ENCODE data around the gene MAST1.

The MAST1 gene

DNA sequence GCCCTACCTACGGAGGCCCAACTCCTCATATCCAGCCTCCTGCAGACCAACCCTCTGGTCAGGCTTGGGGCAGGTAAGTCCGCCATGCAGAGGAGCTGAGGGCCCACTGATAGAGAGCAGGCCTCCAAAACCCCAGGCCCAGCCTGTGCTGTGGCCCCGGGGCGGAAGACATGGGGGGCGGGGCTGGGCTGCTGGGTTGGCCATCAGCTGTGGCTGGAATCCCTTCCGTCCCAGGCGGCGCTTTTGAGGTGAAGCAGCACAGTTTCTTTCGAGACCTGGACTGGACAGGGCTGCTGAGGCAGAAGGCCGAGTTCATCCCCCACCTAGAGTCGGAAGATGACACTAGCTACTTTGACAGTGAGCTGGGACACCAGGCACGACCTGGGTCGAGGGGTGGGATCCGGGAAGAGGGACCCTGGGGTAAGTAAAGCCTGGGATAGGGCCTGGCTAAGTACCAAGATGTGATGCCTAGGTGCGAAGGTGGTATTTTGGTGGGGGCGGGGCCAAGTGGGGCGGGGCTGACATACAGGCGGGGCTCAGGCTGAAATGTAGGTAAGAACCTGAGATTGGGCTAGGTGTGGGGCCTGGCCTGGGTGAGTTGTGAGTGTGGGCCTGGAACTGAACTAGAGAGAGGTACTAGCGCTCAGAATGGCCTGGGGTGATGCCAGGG is 27.6 kb downstream of the MAST1 start:
- no peak overlapping the region for H3K9ac ChIP-seq
- no peaks in the 10 kb centered on the region for H3K36me3 ChIP-seq (ENCODE audit: insufficient read depth)
- TF ChIP-seq, protein P1, sequence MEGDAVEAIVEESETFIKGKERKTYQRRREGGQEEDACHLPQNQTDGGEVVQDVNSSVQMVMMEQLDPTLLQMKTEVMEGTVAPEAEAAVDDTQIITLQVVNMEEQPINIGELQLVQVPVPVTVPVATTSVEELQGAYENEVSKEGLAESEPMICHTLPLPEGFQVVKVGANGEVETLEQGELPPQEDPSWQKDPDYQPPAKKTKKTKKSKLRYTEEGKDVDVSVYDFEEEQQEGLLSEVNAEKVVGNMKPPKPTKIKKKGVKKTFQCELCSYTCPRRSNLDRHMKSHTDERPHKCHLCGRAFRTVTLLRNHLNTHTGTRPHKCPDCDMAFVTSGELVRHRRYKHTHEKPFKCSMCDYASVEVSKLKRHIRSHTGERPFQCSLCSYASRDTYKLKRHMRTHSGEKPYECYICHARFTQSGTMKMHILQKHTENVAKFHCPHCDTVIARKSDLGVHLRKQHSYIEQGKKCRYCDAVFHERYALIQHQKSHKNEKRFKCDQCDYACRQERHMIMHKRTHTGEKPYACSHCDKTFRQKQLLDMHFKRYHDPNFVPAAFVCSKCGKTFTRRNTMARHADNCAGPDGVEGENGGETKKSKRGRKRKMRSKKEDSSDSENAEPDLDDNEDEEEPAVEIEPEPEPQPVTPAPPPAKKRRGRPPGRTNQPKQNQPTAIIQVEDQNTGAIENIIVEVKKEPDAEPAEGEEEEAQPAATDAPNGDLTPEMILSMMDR (conservative IDR thresholded peaks at IDR 0.05; ENCODE audit: low read depth, low read length): no peak
- no peak overlapping the region for H3K4me3 ChIP-seq (IDR thresholded peaks at IDR 0.05; ENCODE audit: insufficient read depth, low read depth, low read length)
- H3K4me1 ChIP-seq (ENCODE audit: low read depth, poor library complexity, severe bottlenecking): peaks cover 10% of the 10 kb centered on the region
- no peak overlapping the region for H3K27ac ChIP-seq
- H3K4me2 ChIP-seq: no peak overlapping the region
- H4K20me1 ChIP-seq (ENCODE audit: insufficient read depth): no peaks in the 10 kb centered on the region
- H3K79me2 ChIP-seq (ENCODE audit: insufficient read depth, low read depth): no peaks in the 10 kb centered on the region
- H3K27me3 ChIP-seq (ENCODE audit: insufficient read depth, low read depth): no peaks in the 10 kb centered on the region; the same call in 1 of the 2 replicates
- no peak overlapping the region for H2AFZ ChIP-seq (ENCODE audit: low read depth)

DNA sequence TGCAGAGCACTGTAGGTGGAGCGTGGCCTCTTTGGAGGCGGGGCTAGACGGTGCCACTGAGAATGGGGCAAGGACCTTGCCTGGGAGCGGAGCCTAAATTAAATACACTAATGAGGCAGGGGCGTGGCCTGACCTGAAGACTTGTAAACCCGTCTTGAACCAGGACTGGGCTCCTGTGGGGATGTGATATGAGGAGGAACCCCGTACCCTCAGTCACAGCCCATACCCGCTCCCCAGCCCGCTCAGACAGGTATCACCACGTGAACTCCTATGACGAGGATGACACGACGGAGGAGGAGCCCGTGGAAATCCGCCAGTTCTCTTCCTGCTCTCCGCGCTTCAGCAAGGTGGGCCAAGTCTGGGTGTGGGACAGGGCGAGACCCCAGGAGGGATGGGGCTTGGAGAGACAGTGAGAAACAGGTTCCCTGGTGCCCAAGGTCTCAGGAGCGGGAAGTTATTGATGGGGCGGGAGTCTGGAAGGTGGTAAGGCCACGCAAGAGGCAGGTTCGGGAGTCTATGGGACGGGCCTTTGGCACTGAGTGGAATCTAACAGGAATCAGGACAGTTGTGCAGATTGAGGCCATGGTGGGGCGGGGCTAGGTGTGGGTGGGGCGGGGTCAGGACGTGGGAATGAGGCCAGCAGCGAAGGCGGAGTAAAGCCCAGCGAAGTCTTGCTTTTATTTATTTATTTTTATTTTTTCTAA is 28.3 kb downstream of the MAST1 start:
- no peaks in the 10 kb centered on the region for H3K79me2 ChIP-seq (ENCODE audit: insufficient read depth, low read depth)
- no peak overlapping the region for H3K4me3 ChIP-seq (IDR thresholded peaks at IDR 0.05; ENCODE audit: insufficient read depth, low read depth, low read length)
- no peak overlapping the region for H3K9ac ChIP-seq
- H3K27ac ChIP-seq: no peak overlapping the region
- H4K20me1 ChIP-seq (ENCODE audit: insufficient read depth): no peaks in the 10 kb centered on the region
- peak overlapping the region; percentile 99; the same call in 1 of the 2 replicates for H2AFZ ChIP-seq (ENCODE audit: low read depth)
- H3K4me1 ChIP-seq (ENCODE audit: low read depth, poor library complexity, severe bottlenecking): peaks cover 10% of the 10 kb centered on the region
- H3K36me3 ChIP-seq (ENCODE audit: insufficient read depth): no peaks in the 10 kb centered on the region
- no peaks in the 10 kb centered on the region; the same call in 1 of the 2 replicates for H3K27me3 ChIP-seq (ENCODE audit: insufficient read depth, low read depth)
- H3K4me2 ChIP-seq: no peak overlapping the region
- TF ChIP-seq, protein P1 (conservative IDR thresholded peaks at IDR 0.05; ENCODE audit: low read depth, low read length): no peak

DNA sequence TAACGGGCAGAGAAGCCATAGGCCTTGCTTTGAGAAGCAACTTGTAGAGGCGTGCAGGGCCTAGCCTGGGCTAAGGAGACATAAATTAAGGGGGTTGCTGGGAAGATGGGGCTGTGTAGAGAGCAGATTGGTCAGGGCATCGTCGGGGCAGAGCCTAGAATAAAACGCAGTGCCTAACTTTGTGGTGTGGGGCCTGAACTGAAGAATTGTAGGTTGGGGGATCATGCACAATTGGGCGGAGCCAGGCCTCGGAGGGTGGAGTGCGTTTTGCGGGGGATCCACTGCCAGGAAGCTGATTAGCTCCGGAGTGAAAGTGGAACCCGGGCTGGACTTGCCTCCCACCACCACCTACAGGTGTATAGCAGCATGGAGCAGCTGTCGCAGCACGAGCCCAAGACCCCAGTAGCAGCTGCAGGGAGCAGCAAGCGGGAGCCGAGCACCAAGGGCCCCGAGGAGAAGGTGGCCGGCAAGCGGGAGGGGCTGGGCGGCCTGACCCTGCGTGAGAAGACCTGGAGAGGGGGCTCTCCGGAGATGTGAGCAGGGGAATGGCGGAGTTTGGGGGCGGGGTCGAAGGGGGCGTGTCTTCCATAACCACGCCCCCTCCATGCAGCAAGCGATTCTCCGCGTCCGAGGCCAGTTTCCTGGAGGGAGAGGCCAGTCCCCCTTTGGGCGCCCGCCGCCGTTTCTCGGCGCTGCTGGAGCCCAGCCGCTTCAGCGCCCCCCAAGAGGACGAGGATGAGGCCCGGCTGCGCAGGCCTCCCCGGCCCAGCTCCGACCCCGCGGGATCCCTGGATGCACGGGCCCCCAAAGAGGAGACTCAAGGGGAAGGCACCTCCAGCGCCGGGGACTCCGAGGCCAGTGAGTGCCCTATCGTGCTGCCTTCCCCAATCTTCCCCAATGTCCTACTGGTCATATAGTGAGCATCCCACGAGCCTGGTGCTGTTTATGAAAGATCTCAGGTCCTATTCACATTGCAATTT is 29.1 kb downstream of the MAST1 start:
- peak overlapping the region; percentile 94 for H3K4me2 ChIP-seq
- peaks cover 10% of the 10 kb centered on the region for H3K4me1 ChIP-seq (ENCODE audit: low read depth, poor library complexity, severe bottlenecking)
- TF ChIP-seq, protein P1 (conservative IDR thresholded peaks at IDR 0.05; ENCODE audit: low read depth, low read length): 0 out of 2 replicates have a peak, but pooled peaks have one; percentile 27
- peak overlapping the region; percentile 99 for H2AFZ ChIP-seq (ENCODE audit: low read depth)
- H4K20me1 ChIP-seq (ENCODE audit: insufficient read depth): no peaks in the 10 kb centered on the region
- no peaks in the 10 kb centered on the region for H3K36me3 ChIP-seq (ENCODE audit: insufficient read depth)
- 0 out of 2 replicates have a peak overlapping the region, but pooled peaks have one; percentile 26 for H3K27ac ChIP-seq
- no peaks in the 10 kb centered on the region; the same call in 1 of the 2 replicates for H3K27me3 ChIP-seq (ENCODE audit: insufficient read depth, low read depth)
- no peak overlapping the region for H3K4me3 ChIP-seq (IDR thresholded peaks at IDR 0.05; ENCODE audit: insufficient read depth, low read depth, low read length)
- H3K79me2 ChIP-seq (ENCODE audit: insufficient read depth, low read depth): no peaks in the 10 kb centered on the region
- peak overlapping the region; percentile 30; the same call in 1 of the 2 replicates for H3K9ac ChIP-seq

DNA sequence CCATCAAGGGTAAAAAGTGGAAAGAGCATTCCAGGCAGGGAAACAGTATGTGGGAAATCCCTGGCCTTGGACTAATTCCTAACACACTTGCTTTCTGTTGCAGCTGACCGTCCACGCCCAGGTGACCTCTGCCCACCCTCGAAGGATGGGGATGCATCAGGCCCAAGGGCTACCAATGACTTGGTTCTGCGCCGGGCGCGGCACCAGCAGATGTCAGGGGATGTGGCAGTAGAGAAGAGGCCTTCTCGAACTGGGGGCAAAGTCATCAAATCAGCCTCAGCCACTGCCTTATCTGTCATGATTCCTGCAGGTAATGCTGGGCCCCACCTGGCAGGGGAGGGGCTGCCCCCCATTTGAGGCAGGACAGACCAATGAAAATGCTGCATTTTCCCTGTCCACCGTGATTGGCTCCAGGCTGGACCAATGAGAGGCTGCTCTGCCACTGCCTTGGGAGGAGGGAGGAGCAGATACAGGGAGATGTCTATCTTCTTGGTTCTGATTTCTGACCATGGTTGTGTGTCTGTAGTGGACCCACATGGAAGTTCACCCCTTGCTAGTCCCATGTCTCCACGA is 30.3 kb downstream of the MAST1 start:
- TF ChIP-seq, protein P1 (conservative IDR thresholded peaks at IDR 0.05; ENCODE audit: low read depth, low read length): no peak
- H3K36me3 ChIP-seq (ENCODE audit: insufficient read depth): no peaks in the 10 kb centered on the region
- no peak overlapping the region for H3K27ac ChIP-seq
- H3K4me3 ChIP-seq (IDR thresholded peaks at IDR 0.05; ENCODE audit: insufficient read depth, low read depth, low read length): no peak overlapping the region
- no peak overlapping the region for H3K9ac ChIP-seq
- peaks cover 10% of the 10 kb centered on the region for H3K4me1 ChIP-seq (ENCODE audit: low read depth, poor library complexity, severe bottlenecking)
- H3K27me3 ChIP-seq (ENCODE audit: insufficient read depth, low read depth): no peaks in the 10 kb centered on the region
- no peaks in the 10 kb centered on the region for H4K20me1 ChIP-seq (ENCODE audit: insufficient read depth)
- H3K79me2 ChIP-seq (ENCODE audit: insufficient read depth, low read depth): no peaks in the 10 kb centered on the region
- H3K4me2 ChIP-seq: no peak overlapping the region
- H2AFZ ChIP-seq (ENCODE audit: low read depth): no peak overlapping the region
